ENCODE results near the gene KCNH1.
A peak's percentile ranks its signal among the peaks of the same experiment; 100 is the strongest.
"Not testable (repeated sequence)": the region's sequence is repeated elsewhere in the genome, so short reads cannot be mapped to it uniquely, and the experiment has no call there.

The KCNH1 gene

GRCh38 chr1:210676539-210676938 lies 457.4 kb downstream of the KCNH1 start:
- DNase-seq: no peak

GRCh38 chr1:210674151-210674550 lies 459.8 kb downstream of the KCNH1 start:
- DNase-seq: no peak

- DNase-seq: no peak
Observed at GRCh38 chr1:210669951-210670350, 464.0 kb downstream of the KCNH1 start.

GRCh38 chr1:210663730-210664573 lies 470.0 kb downstream of the KCNH1 start:
- peak; percentile 80 for DNase-seq

GRCh38 chr1:210662291-210663050 lies 471.5 kb downstream of the KCNH1 start:
- DNase-seq: peak; percentile 59

- not testable (repeated sequence) for DNase-seq
Observed at GRCh38 chr1:210661520-210661919, 472.4 kb downstream of the KCNH1 start.

GRCh38 chr1:210657806-210658205 lies 476.1 kb downstream of the KCNH1 start:
- DNase-seq: no peak

GRCh38 chr1:210655511-210655910 lies 478.4 kb downstream of the KCNH1 start:
- no peak for DNase-seq

- no peak for DNase-seq
Observed at GRCh38 chr1:210654176-210654981, 479.6 kb downstream of the KCNH1 start.

- peak; percentile 64 for DNase-seq
Observed at GRCh38 chr1:210653771-210654170, 480.2 kb downstream of the KCNH1 start.

GRCh38 chr1:210652329-210652954 lies 481.5 kb downstream of the KCNH1 start:
- no peak for DNase-seq

GRCh38 chr1:210650403-210650802 lies 483.5 kb downstream of the KCNH1 start:
- no peak for DNase-seq

GRCh38 chr1:210648588-210649269 lies 485.2 kb downstream of the KCNH1 start:
- DNase-seq: no peak

- DNase-seq: no peak
Observed at GRCh38 chr1:210647406-210648333, 486.3 kb downstream of the KCNH1 start.

- DNase-seq: no peak
Observed at GRCh38 chr1:210646258-210646616, 487.7 kb downstream of the KCNH1 start.

- DNase-seq: no peak
Observed at GRCh38 chr1:210645582-210646257, 488.2 kb downstream of the KCNH1 start.

- DNase-seq: no peak
Observed at GRCh38 chr1:210641582-210641981, 492.4 kb downstream of the KCNH1 start.

- DNase-seq: no peak
Observed at GRCh38 chr1:210635108-210635507, 498.8 kb downstream of the KCNH1 start.

- DNase-seq: no peak
Observed at GRCh38 chr1:210633636-210634035, 500.3 kb downstream of the KCNH1 start.

GRCh38 chr1:210633140-210633539 lies 500.8 kb downstream of the KCNH1 start:
- no peak for DNase-seq

Data from eye (tissue), 1 donor.